Small intestine (tissue), 7 donors: ENCODE results near the gene TBC1D17. TPM values are rescaled to one million over a fixed set of nuclear protein-coding genes. Genes with fewer than 3 reads are reported as not detected.

ENCODE experiments used
- DNase-seq, 2 donors: peaks; one replicate each; pipeline versions ENCODE4 v3.0.0 to v3.0.0-alpha.2; 2013
- FAIRE-seq: peaks from 2 replicates; lab custom pipeline; 2012; peaks lifted over from hg19 to GRCh38; lab: Jason Lieb, UNC
- H3K27ac ChIP-seq, 3 donors: one replicate each; pipeline ENCODE4 v1.5.1; 2013; ENCODE audit warnings: low read length in 2 of 3, mild to moderate bottlenecking in 2 of 3, control low read depth in 1 of 3, inconsistent platforms in 1 of 3, low read depth in 1 of 3, moderate library complexity in 1 of 3
- H3K27me3 ChIP-seq, 3 donors: one replicate each; pipeline ENCODE4 v1.6.1; 2013; ENCODE audit warnings: low read length in 3 of 3, inconsistent platforms in 1 of 3; ENCODE audit not compliant: control insufficient read depth in 3 of 3, insufficient read depth in 3 of 3
- H3K36me3 ChIP-seq, 3 donors: one replicate each; pipeline ENCODE4 v1.6.1; 2013; ENCODE audit warnings: low read length in 3 of 3, inconsistent platforms in 1 of 3, low read depth in 1 of 3, mild to moderate bottlenecking in 1 of 3, moderate library complexity in 1 of 3; ENCODE audit not compliant: control insufficient read depth in 3 of 3, insufficient read depth in 2 of 3
- H3K4me1 ChIP-seq, 3 donors: one replicate each; pipeline ENCODE4 v1.6.1; 2013; ENCODE audit warnings: low read length in 2 of 3, inconsistent platforms in 1 of 3, low read depth in 1 of 3, mild to moderate bottlenecking in 1 of 3, moderate library complexity in 1 of 3; ENCODE audit not compliant: control insufficient read depth in 3 of 3, insufficient read depth in 2 of 3
- H3K4me3 ChIP-seq, 3 donors: one replicate each; pipeline ENCODE4 v1.5.1; 2013; ENCODE audit warnings: low read length in 3 of 3, control low read depth in 1 of 3, inconsistent platforms in 1 of 3, low read depth in 1 of 3, mild to moderate bottlenecking in 1 of 3, moderate library complexity in 1 of 3
- H3K9me3 ChIP-seq, 2 donors: one replicate each; pipeline ENCODE4 v1.6.1; 2013; ENCODE audit warnings: low read depth in 1 of 2, low read length in 1 of 2; ENCODE audit not compliant: control insufficient read depth in 2 of 2, insufficient read depth in 1 of 2
- WGBS, 3 donors: extraction: QIAGEN DNeasy Blood & Tissue Kit; methylation state at CpG; one replicate each; pipeline ENCODE4 v1.1.7; 2013; 5-methylcytosine and 5-hydroxymethylcytosine counted together
- polyA plus RNA-seq, 4 donors: library from polyadenylated mRNA; stranded (reverse) in 3 of 4; unstranded in 1 of 4; fragments of 200-250 nt in 3 of 4; fragments of 120-200 nt in 1 of 4; gene quantifications; one replicate each; pipeline versions ENCODE4 v1.2.1 to v1.2.3, GENCODE V29; 2013
- donor health status: healthy with polysubstance abuse.
- donor health status: control.
- donor health status: control.
- donor health status: Bipolar disorder and iron deficiency.
- donor health status: healthy.

The TBC1D17 gene
- polyA plus RNA-seq, 4 donors: 23.6 to 52.6 (median 36.4) TPM

GRCh38 chr19:49835562-49835961, 41.9 kb upstream of the TBC1D17 start:
- no peak overlapping the region for H3K27ac ChIP-seq
- WGBS, 3 donors: 92 to 98% (median 96%) methylated on average over 7 to 12 of the region's 12 CpGs
- FAIRE-seq: no peak
- no peaks in the 10 kb centered on the region for H3K9me3 ChIP-seq
- no peaks in the 10 kb centered on the region for H3K4me1 ChIP-seq
- peaks cover 28 to 94% (median 30%) of the 10 kb centered on the region in 3 donors for H3K36me3 ChIP-seq
- DNase-seq: no peak
- no peak overlapping the region for H3K4me3 ChIP-seq
- H3K27me3 ChIP-seq: no peaks in the 10 kb centered on the region

- H3K27ac ChIP-seq: no peak overlapping the region
- H3K4me1 ChIP-seq: no peaks in the 10 kb centered on the region
- DNase-seq (no peak), FAIRE-seq (no peak)
- 96 to 98% (median 98%) methylated on average over 20 of the region's 20 CpGs for WGBS, 3 donors
- H3K9me3 ChIP-seq: no peaks in the 10 kb centered on the region
- no peak overlapping the region for H3K4me3 ChIP-seq
- H3K27me3 ChIP-seq: no peaks in the 10 kb centered on the region
- H3K36me3 ChIP-seq: peaks cover 23 to 93% (median 27%) of the 10 kb centered on the region in 3 donors
Measured at GRCh38 chr19:49836176-49837008, 41.1 kb upstream of the TBC1D17 start.

GRCh38 chr19:49837009-49837310, 40.5 kb upstream of the TBC1D17 start:
- H3K4me3 ChIP-seq: no peak overlapping the region
- FAIRE-seq (no peak), DNase-seq (no peak)
- H3K36me3 ChIP-seq: peaks cover 19 to 91% (median 27%) of the 10 kb centered on the region in 3 donors
- no peaks in the 10 kb centered on the region for H3K9me3 ChIP-seq
- H3K27me3 ChIP-seq: no peaks in the 10 kb centered on the region
- WGBS, 3 donors: 93 to 97% (median 93%) methylated on average over 5 of the region's 5 CpGs
- H3K4me1 ChIP-seq: no peaks in the 10 kb centered on the region
- no peak overlapping the region for H3K27ac ChIP-seq

DNA sequence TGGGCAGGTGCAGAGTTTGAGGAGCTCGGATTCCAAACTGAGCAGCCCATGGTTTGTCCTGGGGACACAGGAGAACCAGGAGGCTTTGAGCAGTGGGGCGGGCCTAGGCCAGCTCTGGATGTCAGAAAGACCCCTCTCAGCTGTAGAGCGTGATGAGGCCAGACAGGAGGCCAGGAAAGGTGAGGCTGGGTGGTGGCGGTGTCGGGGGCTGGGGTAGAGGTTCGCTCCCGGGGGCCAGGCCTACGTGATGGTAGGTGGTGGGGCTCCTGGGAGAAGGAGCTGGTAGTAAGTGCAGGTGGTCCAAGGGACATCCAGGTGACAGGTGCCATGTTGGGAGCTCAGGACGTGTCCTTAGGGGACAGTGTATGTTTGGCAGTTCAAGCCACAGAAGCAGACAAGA, 40.1 kb upstream of the TBC1D17 start:
- peaks cover 16 to 88% (median 27%) of the 10 kb centered on the region in 3 donors for H3K36me3 ChIP-seq
- DNase-seq (no peak), FAIRE-seq (no peak)
- no peak overlapping the region for H3K27ac ChIP-seq
- H3K4me1 ChIP-seq: no peaks in the 10 kb centered on the region
- no peak overlapping the region for H3K4me3 ChIP-seq
- H3K9me3 ChIP-seq: no peaks in the 10 kb centered on the region
- no peaks in the 10 kb centered on the region for H3K27me3 ChIP-seq
- WGBS, 3 donors: 94 to 99% (median 97%) methylated on average over 9 of the region's 9 CpGs

- Histone ChIP-seq H3K27ac (no peak overlapping the region), H3K9me3 (no peaks in the 10 kb centered on the region), H3K27me3 (no peaks in the 10 kb centered on the region), H3K4me3 (no peak overlapping the region), H3K4me1 (no peaks in the 10 kb centered on the region), H3K36me3 (peaks cover 14 to 72% (median 21%) of the 10 kb centered on the region in 3 donors)
- FAIRE-seq (no peak), DNase-seq (no peak)
- 82 to 95% (median 88%) methylated on average over 18 of the region's 18 CpGs for WGBS, 3 donors
Measured at GRCh38 chr19:49838885-49839588, 38.5 kb upstream of the TBC1D17 start.

DNA sequence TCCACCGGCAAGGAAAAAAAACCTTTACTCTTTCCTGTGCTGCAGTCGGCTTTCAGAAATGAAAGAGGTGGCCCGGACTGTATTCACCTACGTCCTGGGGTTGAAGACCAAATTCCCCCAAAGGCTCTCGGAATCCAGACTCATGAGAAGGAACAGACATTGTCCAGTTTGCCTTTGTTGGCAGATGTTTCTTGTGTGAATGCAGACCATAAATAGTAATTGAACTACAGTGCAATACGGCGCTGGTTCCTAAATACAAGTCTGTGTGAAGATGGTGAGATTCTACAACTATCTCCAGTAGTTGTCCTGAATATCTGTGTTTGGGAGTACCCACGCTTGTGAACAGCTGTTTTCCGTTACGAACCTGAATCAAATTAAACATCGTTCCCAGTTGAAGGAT, 37.8 kb upstream of the TBC1D17 start:
- H3K9me3 ChIP-seq: no peaks in the 10 kb centered on the region
- no peak overlapping the region for H3K4me3 ChIP-seq
- FAIRE-seq (no peak), DNase-seq (no peak)
- no peaks in the 10 kb centered on the region for H3K27me3 ChIP-seq
- no peak overlapping the region for H3K27ac ChIP-seq
- H3K36me3 ChIP-seq: peaks cover 8 to 65% (median 15%) of the 10 kb centered on the region in 3 donors
- 93 to 96% (median 95%) methylated on average over 11 of the region's 11 CpGs for WGBS, 3 donors
- H3K4me1 ChIP-seq: no peaks in the 10 kb centered on the region

GRCh38 chr19:49840321-49840720, 37.2 kb upstream of the TBC1D17 start:
- Histone ChIP-seq H3K9me3 (no peaks in the 10 kb centered on the region), H3K4me1 (no peaks in the 10 kb centered on the region), H3K27ac (no peak overlapping the region), H3K4me3 (no peak overlapping the region), H3K27me3 (no peaks in the 10 kb centered on the region), H3K36me3 (peaks cover 2 to 59% (median 12%) of the 10 kb centered on the region in 3 donors)
- DNase-seq (no peak), FAIRE-seq (no peak)
- WGBS, 3 donors: 92 to 95% (median 93%) methylated on average over 11 of the region's 11 CpGs

- H3K36me3 ChIP-seq: peaks cover 2 to 54% (median 12%) of the 10 kb centered on the region in 3 donors
- no peak overlapping the region for H3K4me3 ChIP-seq
- FAIRE-seq (no peak), DNase-seq (no peak)
- H3K27ac ChIP-seq: no peak overlapping the region
- WGBS, 3 donors: 90 to 94% (median 92%) methylated on average over 17 of the region's 17 CpGs
- no peaks in the 10 kb centered on the region for H3K4me1 ChIP-seq
- no peaks in the 10 kb centered on the region for H3K27me3 ChIP-seq
- H3K9me3 ChIP-seq: no peaks in the 10 kb centered on the region
Measured at GRCh38 chr19:49840736-49841249, 36.7 kb upstream of the TBC1D17 start.
